ENCODE results near the gene SUCLG2.

SUCLG2 gene

DNA sequence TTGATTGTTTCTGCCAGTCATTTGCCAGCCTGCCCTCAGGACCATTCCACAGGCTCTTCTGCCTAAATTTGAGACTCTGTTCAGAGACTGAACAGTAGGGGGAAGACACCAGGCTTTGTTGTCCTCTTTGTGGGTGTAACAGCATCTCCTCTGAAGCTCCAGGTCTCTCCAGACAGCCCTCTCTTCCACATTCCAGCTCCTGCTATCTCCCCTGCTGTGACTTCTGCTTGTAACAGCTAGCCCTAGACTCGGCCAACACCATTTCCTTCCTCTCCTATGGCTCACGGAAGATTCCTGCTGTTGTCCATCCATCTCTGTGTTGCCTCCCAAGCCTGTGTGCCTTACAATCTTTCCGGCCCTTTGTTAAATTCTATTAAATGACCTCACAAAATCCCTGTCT is 40.2 kb downstream of the SUCLG2 start:
- Histone ChIP-seq H3K9me3 (ENCODE audit: control insufficient read depth, insufficient read depth, low read depth, low read length) (no peaks in the 10 kb centered on the region), H3K27ac (ENCODE audit: extremely low read depth, low read depth, low read length) (no peak overlapping the region), H3K4me1 (ENCODE audit: control insufficient read depth, insufficient read depth, low read length) (no peaks in the 10 kb centered on the region), H3K4me3 (ENCODE audit: low read depth, low read length) (no peak overlapping the region), H3K36me3 (ENCODE audit: control insufficient read depth in 2 of 2, insufficient read depth in 1 of 2, low read length in 2 of 2) (peaks cover 0 to 10% of the 10 kb centered on the region in 2 experiments; a peak in 1 of 3 replicates)
- ChIA-PET CTCF (no interaction called here), POLR2A (no interaction called here)
- TF ChIP-seq ZFHX2 (tag by site-specific recombination; conservative IDR thresholded peaks at IDR 0.05) (no peak), ZNF121 (tag by site-specific recombination; IDR thresholded peaks at IDR 0.05) (no peak), KLF9 (tag by site-specific recombination; IDR thresholded peaks at IDR 0.05; ENCODE audit: low read depth) (no peak), ZNF184 (tag by site-specific recombination; IDR thresholded peaks at IDR 0.05) (no peak), ZNF791 (tag by site-specific recombination; IDR thresholded peaks at IDR 0.05) (no peak), ZNF777 (tag by site-specific recombination; IDR thresholded peaks at IDR 0.05; ENCODE audit: borderline replicate concordance) (no peak), ZNF157 (tag by site-specific recombination; IDR thresholded peaks at IDR 0.05) (no peak), ZFP3 (tag by site-specific recombination; IDR thresholded peaks at IDR 0.05; ENCODE audit: low read depth) (no peak), ZFP37 (tag by site-specific recombination; IDR thresholded peaks at IDR 0.05) (no peak), ZSCAN23 (tag by site-specific recombination; IDR thresholded peaks at IDR 0.05) (no peak), ZNF529 (tag by site-specific recombination; IDR thresholded peaks at IDR 0.05; ENCODE audit: insufficient replicate concordance) (no peak), ZNF221 (tag by site-specific recombination; IDR thresholded peaks at IDR 0.05; ENCODE audit: borderline replicate concordance) (no peak)
- TF ChIP-seq, protein P1, sequence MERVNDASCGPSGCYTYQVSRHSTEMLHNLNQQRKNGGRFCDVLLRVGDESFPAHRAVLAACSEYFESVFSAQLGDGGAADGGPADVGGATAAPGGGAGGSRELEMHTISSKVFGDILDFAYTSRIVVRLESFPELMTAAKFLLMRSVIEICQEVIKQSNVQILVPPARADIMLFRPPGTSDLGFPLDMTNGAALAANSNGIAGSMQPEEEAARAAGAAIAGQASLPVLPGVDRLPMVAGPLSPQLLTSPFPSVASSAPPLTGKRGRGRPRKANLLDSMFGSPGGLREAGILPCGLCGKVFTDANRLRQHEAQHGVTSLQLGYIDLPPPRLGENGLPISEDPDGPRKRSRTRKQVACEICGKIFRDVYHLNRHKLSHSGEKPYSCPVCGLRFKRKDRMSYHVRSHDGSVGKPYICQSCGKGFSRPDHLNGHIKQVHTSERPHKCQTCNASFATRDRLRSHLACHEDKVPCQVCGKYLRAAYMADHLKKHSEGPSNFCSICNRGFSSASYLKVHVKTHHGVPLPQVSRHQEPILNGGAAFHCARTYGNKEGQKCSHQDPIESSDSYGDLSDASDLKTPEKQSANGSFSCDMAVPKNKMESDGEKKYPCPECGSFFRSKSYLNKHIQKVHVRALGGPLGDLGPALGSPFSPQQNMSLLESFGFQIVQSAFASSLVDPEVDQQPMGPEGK (tag by site-specific recombination; IDR thresholded peaks at IDR 0.05) = no peak
- TF ChIP-seq, protein P2, sequence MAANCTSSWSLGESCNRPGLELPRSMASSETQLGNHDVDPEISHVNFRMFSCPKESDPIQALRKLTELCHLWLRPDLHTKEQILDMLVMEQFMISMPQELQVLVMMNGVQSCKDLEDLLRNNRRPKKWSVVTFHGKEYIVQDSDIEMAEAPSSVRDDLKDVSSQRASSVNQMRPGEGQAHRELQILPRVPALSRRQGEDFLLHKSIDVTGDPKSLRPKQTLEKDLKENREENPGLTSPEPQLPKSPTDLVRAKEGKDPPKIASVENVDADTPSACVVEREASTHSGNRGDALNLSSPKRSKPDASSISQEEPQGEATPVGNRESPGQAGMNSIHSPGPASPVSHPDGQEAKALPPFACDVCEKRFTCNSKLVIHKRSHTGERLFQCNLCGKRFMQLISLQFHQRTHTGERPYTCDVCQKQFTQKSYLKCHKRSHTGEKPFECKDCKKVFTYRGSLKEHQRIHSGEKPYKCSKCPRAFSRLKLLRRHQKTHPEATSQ (tag by site-specific recombination; IDR thresholded peaks at IDR 0.05) = no peak
- TF ChIP-seq, protein P3, sequence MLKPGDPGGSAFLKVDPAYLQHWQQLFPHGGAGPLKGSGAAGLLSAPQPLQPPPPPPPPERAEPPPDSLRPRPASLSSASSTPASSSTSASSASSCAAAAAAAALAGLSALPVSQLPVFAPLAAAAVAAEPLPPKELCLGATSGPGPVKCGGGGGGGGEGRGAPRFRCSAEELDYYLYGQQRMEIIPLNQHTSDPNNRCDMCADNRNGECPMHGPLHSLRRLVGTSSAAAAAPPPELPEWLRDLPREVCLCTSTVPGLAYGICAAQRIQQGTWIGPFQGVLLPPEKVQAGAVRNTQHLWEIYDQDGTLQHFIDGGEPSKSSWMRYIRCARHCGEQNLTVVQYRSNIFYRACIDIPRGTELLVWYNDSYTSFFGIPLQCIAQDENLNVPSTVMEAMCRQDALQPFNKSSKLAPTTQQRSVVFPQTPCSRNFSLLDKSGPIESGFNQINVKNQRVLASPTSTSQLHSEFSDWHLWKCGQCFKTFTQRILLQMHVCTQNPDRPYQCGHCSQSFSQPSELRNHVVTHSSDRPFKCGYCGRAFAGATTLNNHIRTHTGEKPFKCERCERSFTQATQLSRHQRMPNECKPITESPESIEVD (tag by site-specific recombination; IDR thresholded peaks at IDR 0.05) = no peak

DNA sequence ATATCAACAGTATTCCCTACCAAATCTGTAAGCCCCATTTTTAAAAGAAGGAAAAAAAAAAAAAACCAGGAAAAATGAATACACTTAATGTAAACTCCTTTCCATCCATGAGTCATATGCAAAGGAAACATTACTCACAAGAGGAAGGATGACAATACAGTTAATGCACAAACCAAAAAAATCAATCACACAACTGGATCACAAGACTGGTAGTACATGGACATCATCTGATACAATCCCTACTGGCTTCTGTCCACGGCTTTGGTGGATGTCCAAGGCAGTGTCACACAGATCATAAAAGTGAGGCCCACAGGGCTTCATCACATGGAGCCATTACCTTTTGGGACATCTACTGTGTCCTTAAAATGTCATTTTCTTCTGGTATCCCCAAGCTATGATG is 44.0 kb downstream of the SUCLG2 start:
- Histone ChIP-seq H3K4me1 (ENCODE audit: control insufficient read depth, insufficient read depth, low read length) (no peaks in the 10 kb centered on the region), H3K27ac (ENCODE audit: extremely low read depth, low read depth, low read length) (no peak overlapping the region), H3K9me3 (ENCODE audit: control insufficient read depth, insufficient read depth, low read depth, low read length) (no peaks in the 10 kb centered on the region), H3K36me3 (ENCODE audit: control insufficient read depth in 2 of 2, insufficient read depth in 1 of 2, low read length in 2 of 2) (peaks cover 0 to 20% of the 10 kb centered on the region in 2 experiments; a peak in 2 of 3 replicates), H3K4me3 (ENCODE audit: low read depth, low read length) (no peak overlapping the region)
- CTCF ChIA-PET = interaction anchor here (0.7 kb wide), 1 partner anchor 182 kb away, joined by 4 read pairs; no protein-coding TSS in a partner anchor
- POLR2A ChIA-PET = no interaction called here
- TF ChIP-seq ZSCAN16 (tag by site-specific recombination; IDR thresholded peaks at IDR 0.05) = no peak
- TF ChIP-seq, protein P4, sequence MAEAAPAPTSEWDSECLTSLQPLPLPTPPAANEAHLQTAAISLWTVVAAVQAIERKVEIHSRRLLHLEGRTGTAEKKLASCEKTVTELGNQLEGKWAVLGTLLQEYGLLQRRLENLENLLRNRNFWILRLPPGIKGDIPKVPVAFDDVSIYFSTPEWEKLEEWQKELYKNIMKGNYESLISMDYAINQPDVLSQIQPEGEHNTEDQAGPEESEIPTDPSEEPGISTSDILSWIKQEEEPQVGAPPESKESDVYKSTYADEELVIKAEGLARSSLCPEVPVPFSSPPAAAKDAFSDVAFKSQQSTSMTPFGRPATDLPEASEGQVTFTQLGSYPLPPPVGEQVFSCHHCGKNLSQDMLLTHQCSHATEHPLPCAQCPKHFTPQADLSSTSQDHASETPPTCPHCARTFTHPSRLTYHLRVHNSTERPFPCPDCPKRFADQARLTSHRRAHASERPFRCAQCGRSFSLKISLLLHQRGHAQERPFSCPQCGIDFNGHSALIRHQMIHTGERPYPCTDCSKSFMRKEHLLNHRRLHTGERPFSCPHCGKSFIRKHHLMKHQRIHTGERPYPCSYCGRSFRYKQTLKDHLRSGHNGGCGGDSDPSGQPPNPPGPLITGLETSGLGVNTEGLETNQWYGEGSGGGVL (tag by site-specific recombination; IDR thresholded peaks at IDR 0.05) = no peak
- TF ChIP-seq ZNF138 (tag by site-specific recombination; IDR thresholded peaks at IDR 0.05; ENCODE audit: borderline replicate concordance) = no peak
- TF ChIP-seq, protein P1 (tag by site-specific recombination; IDR thresholded peaks at IDR 0.05) = no peak
- TF ChIP-seq EGR2 (tag by site-specific recombination; IDR thresholded peaks at IDR 0.05; ENCODE audit: low read depth) = no peak
- TF ChIP-seq, protein P5, sequence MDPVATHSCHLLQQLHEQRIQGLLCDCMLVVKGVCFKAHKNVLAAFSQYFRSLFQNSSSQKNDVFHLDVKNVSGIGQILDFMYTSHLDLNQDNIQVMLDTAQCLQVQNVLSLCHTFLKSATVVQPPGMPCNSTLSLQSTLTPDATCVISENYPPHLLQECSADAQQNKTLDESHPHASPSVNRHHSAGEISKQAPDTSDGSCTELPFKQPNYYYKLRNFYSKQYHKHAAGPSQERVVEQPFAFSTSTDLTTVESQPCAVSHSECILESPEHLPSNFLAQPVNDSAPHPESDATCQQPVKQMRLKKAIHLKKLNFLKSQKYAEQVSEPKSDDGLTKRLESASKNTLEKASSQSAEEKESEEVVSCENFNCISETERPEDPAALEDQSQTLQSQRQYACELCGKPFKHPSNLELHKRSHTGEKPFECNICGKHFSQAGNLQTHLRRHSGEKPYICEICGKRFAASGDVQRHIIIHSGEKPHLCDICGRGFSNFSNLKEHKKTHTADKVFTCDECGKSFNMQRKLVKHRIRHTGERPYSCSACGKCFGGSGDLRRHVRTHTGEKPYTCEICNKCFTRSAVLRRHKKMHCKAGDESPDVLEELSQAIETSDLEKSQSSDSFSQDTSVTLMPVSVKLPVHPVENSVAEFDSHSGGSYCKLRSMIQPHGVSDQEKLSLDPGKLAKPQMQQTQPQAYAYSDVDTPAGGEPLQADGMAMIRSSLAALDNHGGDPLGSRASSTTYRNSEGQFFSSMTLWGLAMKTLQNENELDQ (tag by site-specific recombination; IDR thresholded peaks at IDR 0.05; ENCODE audit: low read depth) = no peak
- no peak for TF ChIP-seq REPIN1 (tag by site-specific recombination; IDR thresholded peaks at IDR 0.05; ENCODE audit: low read depth)
- TF ChIP-seq ZBTB8A (tag by site-specific recombination; IDR thresholded peaks at IDR 0.05) = no peak
- no peak for TF ChIP-seq SETDB1 (IDR thresholded peaks at IDR 0.05; ENCODE audit: insufficient read length, low read length)
- TF ChIP-seq HOXA7 (CRISPR knock-in tag; IDR thresholded peaks at IDR 0.05; ENCODE audit: borderline replicate concordance) = no peak
- TF ChIP-seq ZNF658 (tag by site-specific recombination; IDR thresholded peaks at IDR 0.05) = no peak
